ENCODE measurements around the gene CNPY4.

CNPY4 gene

GRCh38 chr7:100152937-100153666, 33.7 kb downstream of the CNPY4 start:
- DNase-seq, result no peak

- DNase-seq, result no peak
These were observed 34.5 kb downstream of the CNPY4 start for GRCh38 chr7:100153708-100154535.

GRCh38 chr7:100154651-100155491, 35.4 kb downstream of the CNPY4 start:
- DNase-seq, result no peak

- no peak for DNase-seq
These were observed 36.3 kb downstream of the CNPY4 start for GRCh38 chr7:100155553-100156317.

- DNase-seq, result no peak
These were observed 37.1 kb downstream of the CNPY4 start for GRCh38 chr7:100156331-100157068.

GRCh38 chr7:100157069-100157333, 37.6 kb downstream of the CNPY4 start:
- DNase-seq, result no peak

- no peak for DNase-seq
These were observed 38.1 kb downstream of the CNPY4 start for GRCh38 chr7:100157334-100158228.

GRCh38 chr7:100158229-100159098, 39.0 kb downstream of the CNPY4 start, which contains the start of gene TRAPPC14:
TSS of gene TRAPPC14 (minus strand) at chr7:100158723. CDS start at chr7:100158499, 224 bp downstream.
- peak; percentile 92 for DNase-seq

- no peak for DNase-seq
These were observed 39.7 kb downstream of the CNPY4 start for GRCh38 chr7:100159099-100159623.

GRCh38 chr7:100160067-100160466, 40.6 kb downstream of the CNPY4 start:
- no peak for DNase-seq

GRCh38 chr7:100163006-100163531, 43.6 kb downstream of the CNPY4 start:
- no peak for DNase-seq

- no peak for DNase-seq
These were observed 44.4 kb downstream of the CNPY4 start for GRCh38 chr7:100163871-100164270.

GRCh38 chr7:100166317-100166940, 47.0 kb downstream of the CNPY4 start:
- DNase-seq, result no peak

- DNase-seq, result no peak
These were observed 47.8 kb downstream of the CNPY4 start for GRCh38 chr7:100166970-100167911.

GRCh38 chr7:100167912-100168323, 48.5 kb downstream of the CNPY4 start:
- DNase-seq, result no peak

GRCh38 chr7:100169147-100169850, 49.9 kb downstream of the CNPY4 start:
- no peak for DNase-seq

All from activated CD4-positive, alpha-beta T cell treated with anti-CD3 and anti-CD28 coated beads, Interleukin-2, amount 50 U/mL, for 1 hour (primary cell).